GM10266 (cell line): ENCODE measurements around the gene TGM3.

ENCODE experiments used
- DNase-seq: peaks from one replicate; pipeline ENCODE4 v3.0.0; 2012; ENCODE audit errors: extremely low spot score
- CTCF ChIP-seq: IDR thresholded peaks from 2 replicates; pipeline ENCODE4 v1.5.1; 2012; ENCODE audit warnings: mild to moderate bottlenecking, low read depth; ENCODE audit not compliant: control insufficient read depth, insufficient read depth; ENCODE audit errors: missing control alignments

Gene TGM3

GRCh38 chr20:2293971-2294370, 1.8 kb upstream of the TGM3 start:
- no peak for TF ChIP-seq CTCF
- no peak for DNase-seq

- no peak for TF ChIP-seq CTCF
- DNase-seq = no peak
Observed at GRCh38 chr20:2295286-2295685, 515 bp upstream of the TGM3 start.

- TF ChIP-seq CTCF = no peak
- DNase-seq = no peak
Observed at GRCh38 chr20:2296524-2297356, 939 bp downstream of the TGM3 start.

GRCh38 chr20:2297357-2297728, 1.5 kb downstream of the TGM3 start:
- TF ChIP-seq CTCF = no peak
- DNase-seq = no peak

- no peak for TF ChIP-seq CTCF
- no peak for DNase-seq
Observed at GRCh38 chr20:2298116-2298515, 2.3 kb downstream of the TGM3 start.

GRCh38 chr20:2298701-2299100, 2.9 kb downstream of the TGM3 start:
- DNase-seq = no peak
- TF ChIP-seq CTCF = no peak

GRCh38 chr20:2299301-2299700, 3.5 kb downstream of the TGM3 start:
- TF ChIP-seq CTCF = no peak
- no peak for DNase-seq
